ENCODE data around the gene NKD1. TPM values are rescaled to one million over a fixed set of nuclear protein-coding genes. Genes with fewer than 3 reads are reported as not detected.

The NKD1 gene
- total and polyA plus RNA-seq, 4 donors: 2.3 to 14.1 (median 8.0) TPM

GRCh38 chr16:50640391-50640790, 92.2 kb downstream of the NKD1 start:
- ATAC-seq (ENCODE audit: insufficient read depth, low FRiP score): no peak
- WGBS, 2 donors: 92 to 98% methylated on average over 1 of the region's 1 CpG

DNA sequence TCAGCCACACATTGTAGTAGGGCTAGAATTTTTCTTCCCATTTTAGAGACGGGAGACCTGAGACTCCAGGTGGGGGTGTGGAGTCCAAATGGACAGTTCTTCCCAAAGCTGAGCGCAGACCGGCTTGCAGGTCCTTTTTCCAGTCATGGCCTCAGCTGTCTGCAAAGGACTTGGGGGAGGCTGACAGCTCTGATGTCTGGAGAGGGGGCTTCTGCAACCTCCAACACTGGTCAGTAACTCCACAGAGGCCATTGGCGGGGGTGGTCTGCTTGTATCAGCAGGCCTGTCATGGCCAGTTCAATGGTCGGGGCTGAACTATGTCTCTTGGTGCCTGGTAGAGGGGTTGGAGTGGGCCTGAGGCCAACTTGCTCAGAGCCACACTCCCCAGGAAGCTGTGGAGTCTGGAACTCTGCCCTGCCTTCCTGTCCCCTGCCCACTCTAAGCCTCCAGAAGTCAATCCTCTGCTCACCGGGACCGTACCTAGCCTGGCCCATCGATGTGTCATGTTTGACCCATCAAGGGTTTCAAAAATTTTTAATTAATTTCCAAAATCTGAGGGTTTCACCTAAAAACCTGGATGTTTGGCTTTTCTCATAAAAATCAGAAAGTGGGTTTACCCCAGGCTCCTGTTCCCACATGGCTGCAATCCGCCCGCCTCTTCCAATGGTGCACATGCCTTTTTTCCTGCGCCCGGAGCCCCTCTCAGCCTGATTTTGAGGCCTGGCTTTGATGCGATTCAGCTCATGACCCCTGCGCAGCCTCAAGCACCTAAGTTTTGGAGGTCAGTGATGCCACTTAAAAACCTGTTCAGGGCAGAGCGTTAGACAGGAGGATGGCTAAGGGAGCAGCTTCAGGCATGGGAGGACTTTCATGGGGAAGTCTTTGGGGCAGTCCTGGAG, 93.0 kb downstream of the NKD1 start:
- H3K36me3 ChIP-seq (ENCODE audit: control insufficient read depth in 4 of 4, insufficient read depth in 4 of 4, low read length in 4 of 4): peaks cover 0 to 17% (median 6%) of the 10 kb centered on the region in 4 donors
- no peak overlapping the region for H3K27ac ChIP-seq (ENCODE audit: low read depth in 1 of 2, low read length in 1 of 2)
- no peaks in the 10 kb centered on the region for H3K27me3 ChIP-seq (ENCODE audit: control insufficient read depth in 3 of 3, insufficient read depth in 3 of 3, low read length in 2 of 3)
- peaks cover 0 to 25% (median 8%) of the 10 kb centered on the region in 5 donors for H3K4me1 ChIP-seq (ENCODE audit: control insufficient read depth in 5 of 5, insufficient read depth in 5 of 5, low read length in 5 of 5)
- no peak for TF ChIP-seq CTCF (IDR thresholded peaks at IDR 0.05; ENCODE audit: control extremely low read depth, extremely low read depth)
- H3K9me3 ChIP-seq (ENCODE audit: control insufficient read depth in 4 of 4, insufficient read depth in 3 of 4, low read length in 3 of 4): peaks cover 0 to 4% (median 0%) of the 10 kb centered on the region in 4 donors
- H3K4me3 ChIP-seq: no peak overlapping the region
- H3K9ac ChIP-seq (ENCODE audit: insufficient read depth in 1 of 2, low read length in 2 of 2): no peak overlapping the region
- DNase-seq: no peak
- WGBS, 2 donors: 78% methylated on average over 15 of the region's 15 CpGs
- ATAC-seq (ENCODE audit: insufficient read depth, low FRiP score): no peak

More at GRCh38 chr16:50640391-50640790, 92.2 kb downstream of the NKD1 start:
- Histone ChIP-seq H3K27me3 (ENCODE audit: control insufficient read depth in 3 of 3, insufficient read depth in 3 of 3, low read length in 2 of 3) (no peaks in the 10 kb centered on the region), H3K9ac (ENCODE audit: insufficient read depth in 1 of 2, low read length in 2 of 2) (no peak overlapping the region), H3K9me3 (ENCODE audit: control insufficient read depth in 4 of 4, insufficient read depth in 3 of 4, low read length in 3 of 4) (peaks cover 0 to 4% (median 0%) of the 10 kb centered on the region in 4 donors), H3K4me3 (no peak overlapping the region), H3K36me3 (ENCODE audit: control insufficient read depth in 4 of 4, insufficient read depth in 4 of 4, low read length in 4 of 4) (peaks cover 0 to 17% (median 6%) of the 10 kb centered on the region in 4 donors), H3K27ac (ENCODE audit: low read depth in 1 of 2, low read length in 1 of 2) (no peak overlapping the region), H3K4me1 (ENCODE audit: control insufficient read depth in 5 of 5, insufficient read depth in 5 of 5, low read length in 5 of 5) (peaks cover 0 to 19% (median 6%) of the 10 kb centered on the region in 5 donors)
- no peak for DNase-seq
- TF ChIP-seq CTCF (IDR thresholded peaks at IDR 0.05; ENCODE audit: control extremely low read depth, extremely low read depth): no peak

GRCh38 chr16:50641818-50642187, 93.6 kb downstream of the NKD1 start:
- 90 to 95% methylated on average over 4 of the region's 4 CpGs for WGBS, 2 donors
- Histone ChIP-seq H3K9me3 (ENCODE audit: control insufficient read depth in 4 of 4, insufficient read depth in 3 of 4, low read length in 3 of 4) (peaks cover 0 to 4% (median 0%) of the 10 kb centered on the region in 4 donors), H3K4me3 (no peak overlapping the region)

More at GRCh38 chr16:50641818-50642187, 93.6 kb downstream of the NKD1 start:
- ATAC-seq (ENCODE audit: insufficient read depth, low FRiP score) (no peak), DNase-seq (no peak)
- no peak overlapping the region for H3K27ac ChIP-seq (ENCODE audit: low read depth in 1 of 2, low read length in 1 of 2)
- no peak for TF ChIP-seq CTCF (IDR thresholded peaks at IDR 0.05; ENCODE audit: control extremely low read depth, extremely low read depth)
- peaks cover 0 to 17% (median 6%) of the 10 kb centered on the region in 4 donors for H3K36me3 ChIP-seq (ENCODE audit: control insufficient read depth in 4 of 4, insufficient read depth in 4 of 4, low read length in 4 of 4)
- no peaks in the 10 kb centered on the region for H3K27me3 ChIP-seq (ENCODE audit: control insufficient read depth in 3 of 3, insufficient read depth in 3 of 3, low read length in 2 of 3)
- H3K4me1 ChIP-seq (ENCODE audit: control insufficient read depth in 5 of 5, insufficient read depth in 5 of 5, low read length in 5 of 5): peaks cover 0 to 32% (median 9%) of the 10 kb centered on the region in 5 donors
- H3K9ac ChIP-seq (ENCODE audit: insufficient read depth in 1 of 2, low read length in 2 of 2): no peak overlapping the region

Data from lung (tissue), 12 donors.